ENCODE data around the gene HSPB1. TPM values are rescaled to one million over a fixed set of nuclear protein-coding genes. Genes with fewer than 3 reads are reported as not detected.

HSPB1 gene
- total RNA-seq, 6 experiments from 2014 or later, result 64.4 to 275 (median 234) TPM

DNA sequence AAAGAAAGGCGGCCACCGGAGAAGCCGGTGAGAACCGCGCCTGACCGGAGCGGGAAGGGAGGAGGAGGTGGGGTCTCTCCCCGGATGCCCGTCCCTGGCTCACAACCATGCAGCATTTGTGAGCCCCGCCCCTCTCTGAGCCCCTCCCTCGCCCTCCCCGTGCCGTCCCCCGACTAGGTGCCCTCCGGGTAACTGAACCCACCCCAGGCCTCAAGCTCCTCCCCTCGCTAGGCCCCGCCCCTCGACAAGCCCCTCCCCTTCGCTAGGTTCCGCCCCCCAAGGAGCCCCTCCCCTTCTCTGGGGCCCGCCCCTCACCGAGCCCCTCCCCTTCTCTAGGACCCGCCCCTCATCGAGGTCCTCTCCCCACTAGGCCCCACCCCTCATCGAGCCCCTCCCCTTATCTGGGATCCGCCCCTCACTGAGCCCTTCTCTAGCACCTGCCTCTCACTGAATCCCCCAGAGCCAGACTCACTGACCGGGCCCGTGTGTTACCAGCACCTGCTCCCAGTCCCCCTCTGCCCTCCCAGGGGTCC is 42.2 kb upstream of the HSPB1 start:
- intact Hi-C loops (cut with DNase I), result loop anchor here (5.0 to 10.0 kb wide), 2 partner anchors 75 to 83 kb away; no protein-coding TSS in a partner anchor
- TF ChIP-seq CTCF (IDR thresholded peaks at IDR 0.05), result no peak
- Histone ChIP-seq H3K27ac (no peak overlapping the region), H3K36me3 (no peaks in the 10 kb centered on the region), H3K27me3 (no peaks in the 10 kb centered on the region), H3K9me3 (no peaks in the 10 kb centered on the region), H3K4me1 (no peaks in the 10 kb centered on the region), H3K4me3 (peak overlapping the region in 2 of 3 donors; percentile 12 to 29)
- 15% methylated on average over 9 of the region's 28 CpGs for WGBS (ENCODE audit: insufficient coverage, low coverage, low lambda C conversion rate, missing lambda C conversion rate)
- DNase-seq, result peak in 1 of 3 donors; percentile 28
- peak; percentile 61 to 89 (median 76) for ATAC-seq

DNA sequence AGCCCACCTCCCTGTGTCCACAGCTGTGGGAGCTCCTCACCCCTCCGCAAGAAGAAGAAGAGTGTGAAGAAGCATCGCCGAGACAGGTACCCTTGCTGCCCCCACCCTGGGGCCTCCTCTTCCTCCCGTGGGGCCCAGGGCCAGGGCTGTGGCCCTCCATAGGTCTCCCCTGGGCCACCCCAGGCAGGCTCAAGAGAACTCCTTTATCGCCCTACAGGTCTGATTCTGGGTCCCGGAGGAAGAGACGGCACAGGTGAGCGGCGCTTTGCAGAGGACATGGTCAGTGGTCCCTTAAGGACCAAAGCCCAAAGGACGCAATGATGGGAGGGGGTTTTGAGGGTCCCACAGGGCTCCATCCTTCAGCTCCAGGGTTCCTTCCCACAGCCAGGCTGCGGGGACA is 41.1 kb upstream of the HSPB1 start:
- intact Hi-C loops (cut with DNase I), result loop anchor here (5.0 to 10.0 kb wide), 2 partner anchors 77 to 84 kb away; no protein-coding TSS in a partner anchor
- TF ChIP-seq POLR2A (IDR thresholded peaks at IDR 0.05) (no peak), CTCF (IDR thresholded peaks at IDR 0.05) (no peak)
- H3K27ac ChIP-seq, result no peak overlapping the region
- H3K4me3 ChIP-seq, result no peak overlapping the region
- H3K27me3 ChIP-seq, result no peaks in the 10 kb centered on the region
- ATAC-seq (no peak), DNase-seq (no peak)
- no peaks in the 10 kb centered on the region for H3K4me1 ChIP-seq
- no peaks in the 10 kb centered on the region for H3K36me3 ChIP-seq
- no peaks in the 10 kb centered on the region for H3K9me3 ChIP-seq
- 71% methylated on average over 2 of the region's 11 CpGs for WGBS (ENCODE audit: insufficient coverage, low coverage, low lambda C conversion rate, missing lambda C conversion rate)

GRCh38 chr7:76261931-76262330 is 40.5 kb upstream of the HSPB1 start:
- 48% methylated on average over 4 of the region's 4 CpGs for WGBS (ENCODE audit: insufficient coverage, low coverage, low lambda C conversion rate, missing lambda C conversion rate)
- no peaks in the 10 kb centered on the region for H3K9me3 ChIP-seq
- intact Hi-C loops (cut with DNase I), result loop anchor here (5.0 to 10.0 kb wide), 2 partner anchors 77 to 85 kb away; no protein-coding TSS in a partner anchor
- TF ChIP-seq CTCF (IDR thresholded peaks at IDR 0.05) (no peak), POLR2A (IDR thresholded peaks at IDR 0.05) (no peak)
- no peaks in the 10 kb centered on the region for H3K36me3 ChIP-seq
- DNase-seq (no peak), ATAC-seq (no peak)
- peaks cover 0 to 1% (median 0%) of the 10 kb centered on the region in 4 donors for H3K4me1 ChIP-seq
- H3K4me3 ChIP-seq, result no peak overlapping the region
- H3K27me3 ChIP-seq, result peaks cover 0 to 3% of the 10 kb centered on the region in 2 donors
- no peak overlapping the region for H3K27ac ChIP-seq

DNA sequence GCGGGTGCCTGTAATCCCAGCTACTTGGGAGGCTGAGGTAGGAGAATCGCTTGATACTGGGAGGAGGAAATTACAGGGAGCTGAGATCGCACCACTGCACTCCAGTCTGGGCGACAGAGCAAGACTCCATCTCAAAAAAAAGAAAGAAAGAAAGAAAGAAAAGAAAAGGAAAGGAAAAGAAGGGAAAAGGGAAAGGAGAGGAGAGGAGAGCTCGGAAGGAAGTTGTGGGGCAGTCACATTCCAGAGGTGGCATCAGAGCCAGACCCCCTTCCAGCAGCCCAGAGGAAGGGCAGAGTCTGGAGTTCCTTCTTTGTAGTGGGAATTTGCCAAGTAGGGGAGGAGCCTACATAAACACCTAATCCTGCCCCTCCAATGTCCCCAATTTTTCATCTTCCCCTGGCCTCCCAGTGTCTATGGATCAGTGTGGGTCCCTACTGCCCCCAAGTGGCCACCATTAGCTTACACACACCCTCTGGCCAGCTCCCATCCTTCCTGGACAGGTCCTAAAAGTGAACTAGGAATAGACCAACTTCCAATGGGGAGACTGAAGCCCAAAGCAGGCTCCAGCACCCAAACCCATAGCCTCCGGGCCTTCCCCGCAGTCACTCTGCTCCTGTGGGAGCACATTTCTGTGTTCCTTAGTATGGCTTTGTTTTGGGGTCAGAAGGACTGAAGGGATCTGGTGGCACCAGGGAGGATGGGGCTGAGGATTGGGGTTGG is 39.6 kb upstream of the HSPB1 start:
- Histone ChIP-seq H3K36me3 (no peaks in the 10 kb centered on the region), H3K4me3 (no peak overlapping the region), H3K9me3 (no peaks in the 10 kb centered on the region), H3K27ac (no peak overlapping the region), H3K27me3 (peaks cover 0 to 8% of the 10 kb centered on the region in 2 donors), H3K4me1 (peaks cover 0 to 7% (median 0%) of the 10 kb centered on the region in 4 donors)
- 63% methylated on average over 7 of the region's 7 CpGs for WGBS (ENCODE audit: insufficient coverage, low coverage, low lambda C conversion rate, missing lambda C conversion rate)
- ATAC-seq, result peak; percentile 75 to 92 (median 85)
- peak in 2 of 3 donors; percentile 61 to 73 for DNase-seq
- intact Hi-C loops (cut with DNase I), result loop anchor here (5.0 to 10.0 kb wide), 2 partner anchors 78 to 86 kb away; no protein-coding TSS in a partner anchor
- peak; percentile 61 to 79 (median 74) for TF ChIP-seq CTCF (IDR thresholded peaks at IDR 0.05)
- TF ChIP-seq POLR2A (IDR thresholded peaks at IDR 0.05), result no peak
